ENCODE data around the gene CTXN1.

- TF ChIP-seq CTCF (conservative IDR thresholded peaks at IDR 0.05; ENCODE audit: low read length) (no peak), EZH2phosphoT487 (IDR thresholded peaks at IDR 0.05; ENCODE audit: borderline replicate concordance) (no peak)
Observed at GRCh38 chr19:7904074-7905020, 21.6 kb downstream of the CTXN1 start.

Measured in Loucy (cell line).